ENCODE data around the gene SUGP2.

SUGP2 gene

GRCh38 chr19:19059018-19059836, 25.9 kb upstream of the SUGP2 start:
- FAIRE-seq = no peak

DNA sequence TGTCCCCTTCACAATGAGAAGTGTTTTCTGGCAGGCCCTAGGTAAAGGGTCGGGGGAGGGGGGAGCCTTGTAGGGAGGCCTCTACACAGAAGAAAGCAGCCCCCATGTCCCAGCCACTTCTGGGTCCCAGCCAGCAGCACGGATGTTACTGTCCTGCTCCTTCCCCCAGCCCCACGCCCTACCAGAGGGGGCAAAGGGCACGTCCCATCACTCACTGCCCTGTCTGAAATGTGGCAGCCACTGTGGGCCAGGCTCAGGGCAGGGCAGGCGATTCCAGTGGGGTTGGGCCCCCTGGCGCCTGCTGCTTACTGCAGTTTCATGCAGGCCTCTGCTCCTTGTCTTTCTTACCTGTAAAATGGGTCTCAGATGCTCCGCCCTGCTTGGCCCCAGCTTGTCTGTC, 24.4 kb upstream of the SUGP2 start:
- no peak for FAIRE-seq

DNA sequence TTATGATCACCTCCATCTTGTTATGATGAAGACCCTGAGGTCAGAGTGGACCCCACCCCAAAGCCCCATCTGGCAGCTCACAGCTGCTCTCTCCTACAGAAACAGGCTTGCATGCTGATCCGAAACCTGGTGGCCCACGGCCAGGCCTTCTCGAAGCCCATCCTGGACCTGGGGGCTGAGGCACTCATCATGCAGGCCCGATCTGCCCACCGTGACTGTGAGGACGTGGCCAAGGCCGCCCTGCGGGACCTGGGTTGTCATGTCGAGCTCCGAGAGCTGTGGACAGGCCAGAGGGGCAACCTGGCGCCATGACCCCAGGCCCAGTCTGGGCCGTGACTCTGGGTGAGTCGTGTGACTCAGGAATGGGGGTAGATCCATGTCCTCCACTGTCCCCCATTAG, 24.0 kb upstream of the SUGP2 start:
- FAIRE-seq = no peak

DNA sequence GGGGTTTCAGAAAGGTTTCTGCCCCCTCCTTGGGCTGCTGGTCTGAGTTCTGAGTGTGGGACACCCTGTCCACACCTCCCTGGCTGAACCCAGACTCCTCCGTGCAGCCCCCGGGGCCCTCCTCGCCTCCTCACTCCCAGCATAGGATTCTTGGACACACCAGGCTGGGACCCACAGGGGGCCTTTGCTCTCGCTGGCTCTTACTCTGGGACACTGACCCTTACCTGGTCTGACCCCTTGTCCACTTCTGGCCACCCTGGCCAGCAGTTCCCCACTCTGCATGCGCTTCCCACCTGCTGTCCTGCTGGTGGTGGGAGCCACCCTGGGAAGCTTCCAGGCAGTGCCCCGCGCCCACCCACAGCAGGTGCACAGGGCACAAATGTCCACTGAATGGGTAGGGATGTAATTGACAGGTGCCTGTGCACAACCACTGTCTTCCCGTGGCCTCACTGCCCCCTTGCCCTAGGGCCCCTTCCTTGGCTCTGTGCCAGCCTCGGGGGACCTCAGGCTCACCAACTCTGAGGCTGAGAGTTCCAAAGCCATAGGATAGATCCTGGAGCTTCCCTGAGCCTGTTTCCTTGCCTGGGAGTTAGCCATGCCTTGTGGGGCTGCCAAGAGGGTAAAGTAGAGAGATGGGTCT, 23.4 kb upstream of the SUGP2 start:
- no peak for FAIRE-seq

DNA sequence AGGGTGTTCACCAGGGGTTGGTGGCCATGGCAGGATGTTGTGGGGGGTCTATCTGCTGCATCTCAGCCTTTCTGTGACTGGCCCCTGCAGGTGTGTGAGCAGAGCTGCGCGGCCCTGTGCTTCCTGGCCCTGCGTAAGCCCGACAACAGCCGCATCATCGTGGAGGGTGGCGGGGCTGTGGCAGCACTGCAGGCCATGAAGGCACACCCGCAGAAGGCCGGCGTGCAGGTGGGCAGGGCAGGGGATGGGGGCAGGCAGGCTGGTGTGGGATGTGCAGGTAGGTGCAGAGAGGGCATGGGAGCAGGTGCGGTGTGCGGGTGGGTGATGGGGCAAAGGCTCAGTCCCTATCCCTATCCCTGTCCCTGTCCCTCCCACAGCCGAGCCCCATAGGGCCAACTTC, 22.4 kb upstream of the SUGP2 start:
- no peak for FAIRE-seq

GRCh38 chr19:19054939-19055440, 21.7 kb upstream of the SUGP2 start:
- FAIRE-seq = no peak

DNA sequence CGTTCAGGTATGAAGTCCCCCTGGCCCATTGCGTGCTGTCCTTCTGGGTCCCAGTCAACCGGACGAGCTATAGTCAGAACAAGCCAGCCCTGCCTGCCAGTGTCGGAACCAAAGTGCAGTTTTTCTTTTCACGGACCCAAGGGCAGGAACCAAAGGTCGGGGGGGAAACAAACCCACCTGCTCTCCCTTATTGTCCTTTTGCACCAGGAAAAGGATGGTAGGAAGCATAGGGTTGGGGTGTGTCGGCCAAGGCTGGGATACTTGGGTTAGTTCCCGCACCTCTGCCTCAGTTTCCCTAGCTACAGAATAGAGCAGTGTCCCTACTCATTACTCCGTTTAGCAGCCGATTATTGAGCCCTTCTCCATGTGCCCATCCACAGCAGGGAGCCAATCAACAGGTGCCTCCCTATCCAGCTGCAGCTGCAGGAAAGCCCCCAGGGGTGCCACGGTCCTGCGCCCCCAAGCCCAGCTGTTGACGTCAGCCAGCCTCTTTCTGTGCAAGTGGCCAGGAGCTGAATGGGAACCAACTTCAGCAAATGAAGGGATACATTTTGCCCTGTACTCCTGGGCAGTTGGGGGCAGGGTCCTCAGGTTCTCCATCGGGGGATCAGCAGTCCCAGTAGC, 21.1 kb upstream of the SUGP2 start:
- FAIRE-seq = no peak

GRCh38 chr19:19053508-19054314, 20.4 kb upstream of the SUGP2 start:
- FAIRE-seq = no peak

DNA sequence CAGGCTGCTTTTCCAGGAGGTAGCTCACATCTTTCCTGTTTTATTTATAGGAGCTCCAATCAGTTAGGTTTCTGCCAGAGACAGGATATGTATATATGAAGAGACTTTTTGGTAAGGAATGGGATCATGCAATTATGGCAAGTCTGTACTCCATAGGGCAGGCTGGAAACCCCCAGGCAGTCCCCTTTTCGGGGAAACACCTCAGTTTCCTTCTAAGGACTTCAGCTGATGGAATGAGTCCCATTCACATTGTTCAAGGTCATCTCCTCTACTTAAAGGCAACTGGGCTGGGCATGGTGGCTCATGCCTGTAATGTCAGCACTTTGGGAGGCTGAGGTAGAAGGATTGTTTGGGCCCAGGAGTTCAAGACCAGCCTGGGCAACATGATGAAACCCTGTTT, 19.6 kb upstream of the SUGP2 start:
- FAIRE-seq = no peak

- FAIRE-seq = no peak
Measured at GRCh38 chr19:19051478-19052213, 18.3 kb upstream of the SUGP2 start.

DNA sequence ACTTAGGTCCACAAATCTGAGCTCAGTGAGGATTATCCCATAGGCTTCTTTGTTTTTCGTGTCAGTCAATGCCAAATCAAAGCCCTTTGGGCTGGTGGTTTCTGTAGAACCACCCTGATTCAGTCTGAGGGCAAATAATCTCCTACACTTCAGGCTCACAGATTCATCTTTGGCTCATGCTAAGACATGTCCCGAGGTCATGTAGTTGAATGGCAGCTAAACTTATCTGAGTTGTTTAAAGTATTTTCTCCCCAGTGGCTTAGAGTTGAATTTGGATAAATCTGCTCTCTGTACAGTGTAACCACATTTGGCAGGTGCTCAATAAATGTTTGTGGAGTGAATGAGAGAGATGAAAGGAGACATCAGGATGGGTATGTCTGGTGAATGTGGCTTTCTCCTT, 17.4 kb upstream of the SUGP2 start:
- no peak for FAIRE-seq

DNA sequence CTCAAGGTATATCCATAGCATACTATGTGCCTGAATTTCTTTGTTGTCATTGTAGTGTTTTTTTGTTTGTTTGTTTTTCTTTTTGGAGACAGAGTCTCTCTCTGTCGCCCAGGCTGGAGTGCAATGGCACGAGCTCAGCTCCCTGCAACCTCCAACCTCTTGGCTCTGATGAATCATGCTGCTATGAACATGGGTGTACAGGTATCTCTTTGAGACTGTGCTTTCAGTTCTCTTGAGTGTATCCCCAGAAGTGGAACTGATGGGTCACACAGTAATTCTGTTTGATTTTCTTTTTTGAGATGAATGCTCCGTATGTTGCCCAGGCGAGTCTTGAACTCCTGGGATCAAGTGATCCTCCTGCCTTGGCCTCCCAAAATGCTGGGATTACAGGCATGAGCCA, 16.8 kb upstream of the SUGP2 start:
- FAIRE-seq = no peak

DNA sequence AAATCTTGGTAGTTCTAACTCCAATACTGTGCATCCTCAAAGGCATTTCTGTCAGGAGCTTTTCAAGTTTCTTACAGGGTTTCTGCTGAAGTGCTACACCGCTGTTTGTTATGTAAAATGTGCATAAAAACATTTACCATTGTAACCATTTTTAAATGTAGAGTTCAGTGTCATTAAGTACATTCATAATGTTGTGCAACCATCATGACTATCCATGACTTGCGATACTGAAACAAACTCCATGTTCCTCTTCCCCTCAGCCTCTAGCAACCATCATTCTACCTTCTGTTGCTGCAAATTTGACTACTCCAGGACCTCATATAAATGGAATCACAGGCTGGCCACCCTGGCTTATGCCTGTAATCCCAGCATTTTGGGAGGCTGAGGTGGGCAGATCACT, 16.1 kb upstream of the SUGP2 start:
- no peak for FAIRE-seq

DNA sequence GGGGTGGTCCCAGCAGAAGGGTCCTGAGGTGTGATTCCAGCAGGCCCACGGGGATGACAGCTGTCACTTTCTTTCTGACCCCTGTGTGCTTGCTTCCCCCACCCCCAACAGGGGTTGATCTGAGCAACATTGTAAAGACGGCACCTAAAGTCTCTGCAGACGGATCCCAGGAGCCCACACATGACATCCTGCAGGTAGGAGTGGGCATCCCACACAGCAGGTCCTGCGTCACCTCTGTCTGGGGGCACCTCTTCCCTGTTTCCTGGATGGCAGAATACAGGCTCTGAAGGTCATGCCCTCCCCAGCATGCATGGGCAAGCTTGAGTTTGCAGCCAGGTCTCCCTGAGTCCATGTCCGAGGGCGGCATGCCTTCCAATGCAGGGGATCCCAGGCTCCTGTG, 10.6 kb upstream of the SUGP2 start:
- FAIRE-seq = no peak

DNA sequence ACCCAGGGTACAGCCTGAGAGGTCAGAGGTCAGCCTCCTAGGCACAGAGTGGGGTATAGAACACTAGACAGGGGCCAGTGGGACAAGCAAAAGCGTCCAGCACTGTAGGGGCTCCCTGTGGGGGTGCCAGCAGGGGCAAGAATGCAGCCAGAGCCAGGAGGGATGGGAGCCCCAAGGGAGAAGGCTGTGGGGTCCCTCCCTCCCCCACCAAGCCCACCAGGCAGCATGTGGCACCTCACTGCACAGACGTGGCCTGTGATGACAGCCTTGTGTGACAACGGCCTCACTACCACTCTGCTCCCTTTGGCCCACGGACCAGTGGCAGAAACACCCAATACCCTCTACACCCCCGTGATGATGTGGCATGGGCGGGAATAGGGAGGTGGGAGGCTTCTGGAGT, 10.2 kb upstream of the SUGP2 start:
- FAIRE-seq = no peak

DNA sequence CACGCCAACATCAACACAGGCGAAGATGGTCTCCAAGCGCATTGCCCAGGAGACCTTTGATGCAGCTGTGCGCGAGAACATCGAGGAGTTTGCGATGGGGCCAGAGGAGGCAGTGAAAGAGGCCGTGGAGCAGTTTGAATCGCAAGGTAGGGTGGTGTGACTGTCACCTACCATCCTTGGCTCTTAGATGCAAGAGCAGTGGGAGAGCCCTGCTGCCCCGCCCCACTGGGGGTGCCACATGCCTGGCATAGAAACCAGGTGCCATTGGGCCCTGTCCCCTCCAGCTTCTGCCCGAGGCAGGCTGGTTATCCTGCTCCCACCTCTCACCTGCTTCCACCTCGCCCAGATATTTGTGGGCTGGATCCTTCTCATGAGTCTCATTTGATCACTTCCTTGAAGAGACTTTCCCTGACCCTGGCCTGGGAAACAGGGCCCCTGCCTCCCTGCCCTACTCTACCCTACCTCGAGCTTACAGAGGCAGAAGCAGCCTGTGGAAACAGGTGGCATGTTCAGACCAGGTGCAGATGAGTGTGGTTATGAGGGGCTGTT, 9.5 kb upstream of the SUGP2 start:
- FAIRE-seq = no peak

DNA sequence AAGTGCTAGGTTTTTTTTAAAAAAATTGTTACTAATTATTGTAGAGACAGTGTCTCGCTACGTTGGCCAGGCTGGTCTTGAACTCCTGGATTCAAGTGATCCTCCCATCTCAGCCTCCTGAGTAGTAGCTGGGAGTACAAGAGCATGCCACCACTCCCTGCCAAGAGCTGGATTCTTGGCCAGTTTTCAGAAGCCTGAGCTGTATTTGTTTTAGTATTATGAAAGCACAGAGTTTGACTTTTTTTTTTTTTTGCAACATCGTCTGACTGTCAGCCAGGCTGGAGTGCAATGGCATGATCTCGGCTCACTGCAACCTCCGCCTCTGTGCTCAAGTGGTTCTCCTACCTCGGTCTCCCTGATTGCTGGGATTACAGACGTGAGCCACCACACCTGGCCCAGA, 7.1 kb upstream of the SUGP2 start:
- FAIRE-seq = no peak

DNA sequence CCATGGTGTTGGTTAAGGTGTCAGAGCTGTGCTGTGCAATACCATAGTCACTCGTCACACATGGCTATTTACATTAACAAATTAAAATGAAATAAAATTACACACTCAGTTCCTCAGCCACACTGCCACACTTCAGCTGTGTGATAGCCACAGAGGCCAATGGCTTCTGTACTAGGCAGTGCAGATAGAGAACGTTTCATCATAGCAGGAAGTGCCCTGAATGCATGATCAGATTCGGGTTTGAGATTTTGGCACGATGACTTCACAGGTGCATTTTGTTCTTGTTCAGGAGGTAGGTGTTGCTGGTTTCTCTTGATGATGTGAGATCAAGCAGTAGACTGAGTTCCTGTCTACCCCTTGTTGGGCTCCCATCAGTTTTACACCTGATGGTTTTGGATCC, 6.6 kb upstream of the SUGP2 start:
- FAIRE-seq = no peak

DNA sequence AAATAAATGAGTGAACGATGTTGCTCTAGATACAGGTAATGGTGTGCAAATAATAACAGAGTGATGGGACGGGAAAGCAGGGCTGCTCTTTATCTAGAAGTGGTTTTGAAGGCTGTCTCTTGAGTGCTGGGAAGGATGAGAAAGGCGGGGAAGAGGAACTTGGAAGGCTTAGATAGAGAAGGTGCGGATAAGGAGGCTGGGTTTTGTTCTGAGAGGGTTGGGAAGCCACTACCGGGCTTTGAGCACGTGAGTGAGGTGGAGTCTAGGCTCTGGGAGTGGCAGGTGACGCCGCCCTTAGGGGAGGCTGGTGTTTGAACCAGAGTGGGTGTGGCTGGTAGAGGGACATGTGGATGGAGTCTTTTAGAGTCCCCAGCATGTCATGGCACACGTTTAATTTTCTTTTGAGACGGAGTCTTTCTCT, 897 bp upstream of the SUGP2 start:
- FAIRE-seq = no peak

DNA sequence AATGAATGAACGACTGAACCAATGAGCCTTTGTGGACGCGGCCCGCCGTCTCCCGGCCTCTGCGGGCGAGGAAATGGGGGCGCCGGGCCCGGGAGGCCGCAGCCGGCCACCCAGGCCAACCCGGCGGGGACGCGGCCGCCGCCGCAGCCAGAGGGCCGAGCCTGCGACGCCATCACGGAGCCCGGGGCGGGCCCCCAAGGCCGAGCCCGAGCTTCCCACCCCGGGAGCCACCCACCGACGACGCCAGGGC, 216 bp downstream of the SUGP2 start:
- FAIRE-seq = no peak

DNA sequence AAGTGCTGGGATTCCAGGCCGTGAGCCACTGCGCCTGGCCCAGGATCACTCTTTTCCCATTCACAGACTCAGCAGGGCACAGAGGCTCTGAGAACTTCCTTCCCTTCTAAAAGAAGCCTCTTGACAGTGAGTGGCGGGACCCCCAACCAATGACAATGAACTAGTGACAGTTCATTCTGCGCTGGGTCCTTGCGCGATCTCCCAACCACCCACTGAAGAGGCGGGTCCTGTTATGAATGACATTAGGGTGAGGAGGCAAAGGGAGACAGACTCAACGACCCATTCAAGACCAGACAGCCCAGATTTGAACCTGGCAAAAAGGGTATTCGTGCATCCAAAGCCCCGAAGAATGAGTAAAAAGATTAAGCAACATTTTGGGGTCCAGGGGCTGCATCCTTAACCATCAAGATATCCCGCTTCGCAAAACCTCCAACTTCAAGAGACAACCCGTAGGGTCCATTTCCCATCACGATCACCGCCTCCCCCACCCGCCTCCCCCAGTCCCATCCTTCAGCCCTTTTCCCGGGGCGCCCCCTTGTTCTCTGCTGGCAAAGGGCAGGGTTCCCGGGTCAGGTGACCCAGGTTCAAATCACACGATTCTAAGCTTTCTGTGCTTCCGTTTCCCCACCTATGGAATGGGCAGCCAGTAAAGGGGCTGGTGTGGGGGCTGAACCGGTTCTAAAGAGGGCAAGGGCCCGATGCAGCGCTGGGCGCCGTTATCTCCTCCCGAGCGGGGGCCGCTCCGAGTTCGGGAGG, 719 bp downstream of the SUGP2 start:
- FAIRE-seq = no peak

- no peak for FAIRE-seq
Measured at GRCh38 chr19:19031891-19032290, 1.4 kb downstream of the SUGP2 start.

Data from endometrium (tissue), 2 donors.